K562 (cell line): Measurements from ENCODE around the gene KRT16. TPM values are rescaled to one million over a fixed set of nuclear protein-coding genes. Genes with fewer than 3 reads are reported as not detected.
A peak's percentile ranks its signal among the peaks of the same experiment; 100 is the strongest.
"Not testable (repeated sequence)": the region's sequence is repeated elsewhere in the genome, so short reads cannot be mapped to it uniquely, and the experiment has no call there.

ENCODE experiments used
- ATAC-seq: fragments of 200-7000 bp; cut with Tn5 transposase; 3 replicates; pipeline ENCODE4 v1.9.1; 2020; ENCODE audit warnings: moderate library complexity
- BruUV-seq: library from RNA; stranded (reverse); fragments of 400-500 nt; replicated peaks from 2 replicates; lab custom pipeline; 2021; lab: Mats Ljungman, UMichigan
- CTCF ChIA-PET: fragments of 300-600 bp; formaldehyde crosslinking; extraction: SDS; loops from one replicate; lab custom pipeline; 2021; ENCODE audit warnings: low intra/inter-chr PET ratio; lab: Yijun Ruan, JAX
- POLR2A ChIA-PET: fragments of 300-600, 350-650 bp; sonication (Branson Sonifier 250); formaldehyde crosslinking; extraction: SDS; loops from one replicate; lab custom pipeline; 2021; ENCODE audit warnings: antibody characterized with exemption, inconsistent platforms; lab: Yijun Ruan, JAX
- DNase-seq, 4 experiments: peaks; one replicate each; pipeline versions ENCODE4 v3.0.0 to v3.0.0-alpha.2; 2011 to 2018; ENCODE audit warnings: low spot score in 3 of 4, mixed read lengths in 3 of 4; ENCODE audit errors: extremely low read depth in 1 of 4
- FAIRE-seq: peaks from 2 replicates; lab custom pipeline; 2011; peaks lifted over from hg19 to GRCh38; lab: Jason Lieb, UNC
- H2AFZ ChIP-seq: 2 replicates; pipeline ENCODE4 v1.6.0; 2011; ENCODE audit warnings: low read depth, low read length, control low read depth, inconsistent platforms
- H3K27ac ChIP-seq: fragments of 200-600 bp; 3 replicates; pipeline ENCODE4 v1.8.0; 2011; ENCODE audit warnings: low read depth, mild to moderate bottlenecking, control low read depth, inconsistent platforms, low read length, moderate library complexity, mixed read lengths; ENCODE audit errors: extremely low read depth
- H3K27me3 ChIP-seq, 2 experiments: fragments of 300-600 bp in 1 of 2; 2 replicates in 1 of 2; 3 replicates in 1 of 2; pipeline versions ENCODE4 v1.6.0 to v1.8.0; 2011; ENCODE audit warnings: inconsistent platforms in 2 of 2, low read length in 2 of 2, mild to moderate bottlenecking in 1 of 2, mixed read lengths in 1 of 2, moderate library complexity in 1 of 2; ENCODE audit not compliant: control insufficient read depth in 2 of 2, insufficient read depth in 2 of 2
- H3K36me3 ChIP-seq: fragments of 300-600 bp; 3 replicates; pipeline ENCODE4 v1.8.0; 2011; ENCODE audit warnings: mild to moderate bottlenecking, low read length, inconsistent platforms; ENCODE audit not compliant: control insufficient read depth, insufficient read depth
- H3K4me1 ChIP-seq, 2 experiments: fragments of 200-600 bp in 1 of 2; replicated peaks in 1 of 2; 2 replicates in 1 of 2; 3 replicates in 1 of 2; pipeline versions ENCODE4 v1.5.1 to v1.8.0; 2011; ENCODE audit warnings: inconsistent platforms in 2 of 2, low read length in 2 of 2, mild to moderate bottlenecking in 1 of 2, mixed read lengths in 1 of 2, moderate library complexity in 1 of 2; ENCODE audit not compliant: control insufficient read depth in 2 of 2, insufficient read depth in 2 of 2
- H3K4me2 ChIP-seq: 2 replicates; pipeline ENCODE4 v1.6.1; 2011; ENCODE audit warnings: low read length, control low read depth, inconsistent platforms, mixed read lengths; ENCODE audit not compliant: insufficient read depth
- H3K4me3 ChIP-seq: fragments of 200-600 bp; sonication (generic), shearing (Covaris generic); 2 replicates; pipeline ENCODE4 v1.5.1; 2016; ENCODE audit warnings: control low read depth, inconsistent platforms
- H3K79me2 ChIP-seq: fragments of 200-600 bp; 3 replicates; pipeline ENCODE4 v1.8.0; 2011; ENCODE audit warnings: low read length, inconsistent platforms; ENCODE audit not compliant: control insufficient read depth, insufficient read depth
- H3K9ac ChIP-seq, 2 experiments: 2 replicates each; pipeline versions ENCODE4 v1.6.0 to v1.6.1; 2011; ENCODE audit warnings: low read depth in 2 of 2, low read length in 2 of 2, control low read depth in 1 of 2, inconsistent platforms in 1 of 2, mild to moderate bottlenecking in 1 of 2, mixed read lengths in 1 of 2; ENCODE audit not compliant: insufficient read depth in 1 of 2
- H3K9me1 ChIP-seq: one replicate; pipeline ENCODE4 v1.6.0; 2011; ENCODE audit warnings: inconsistent platforms, mild to moderate bottlenecking, low read length, moderate library complexity; ENCODE audit not compliant: control insufficient read depth, insufficient read depth
- H3K9me3 ChIP-seq: replicated peaks from 2 replicates; pipeline ENCODE4 v1.5.1; 2011; ENCODE audit warnings: low read depth, low read length, inconsistent platforms; ENCODE audit not compliant: control insufficient read depth, insufficient read depth
- H4K20me1 ChIP-seq: replicated peaks from 2 replicates; pipeline ENCODE4 v1.6.1; 2011; ENCODE audit warnings: low read length, inconsistent platforms, mixed read lengths; ENCODE audit not compliant: control insufficient read depth, insufficient read depth
- CBX3 ChIP-seq, 2 experiments: IDR thresholded peaks; 1 replicate in 1 of 2; 2 replicates in 1 of 2; pipeline ENCODE4 v1.6.1; 2012; ENCODE audit warnings: inconsistent platforms in 2 of 2, low read length in 2 of 2, borderline replicate concordance in 1 of 2, control low read depth in 1 of 2
- ESRRA ChIP-seq: fragments of 450-650 bp; IDR thresholded peaks from 2 replicates; pipeline ENCODE4 v1.6.1; 2014; ENCODE audit warnings: low read depth, mild to moderate bottlenecking, moderate library complexity, borderline replicate concordance
- GTF2E2 ChIP-seq: fragments of 200-800 bp; sonication (Bioruptor generic); IDR thresholded peaks from 2 replicates; pipeline ENCODE4 v1.6.1; 2016; ENCODE audit warnings: missing genetic modification characterization, missing compliant biosample characterization
- HDAC1 ChIP-seq, 2 experiments: fragments of 450-650 bp; IDR thresholded peaks; 2 replicates each; pipeline ENCODE4 v1.6.1; 2016 to 2017; ENCODE audit warnings: inconsistent platforms in 1 of 2, mild to moderate bottlenecking in 1 of 2, moderate library complexity in 1 of 2
- KAT8 ChIP-seq: fragments of 450-650 bp; IDR thresholded peaks from 2 replicates; pipeline ENCODE4 v1.6.1; 2016; ENCODE audit warnings: low read depth, mild to moderate bottlenecking
- RBM25 ChIP-seq: fragments of 200-400 bp; formaldehyde crosslinking; IDR thresholded peaks from 2 replicates; pipeline ENCODE4 v1.6.1; 2018; ENCODE audit warnings: low read length, low read depth, moderate library complexity; ENCODE audit not compliant: severe bottlenecking
- SNAPC5 ChIP-seq: fragments of 250-450 bp; sonication (Bioruptor Pico); IDR thresholded peaks from 2 replicates; pipeline ENCODE4 v1.8.0; 2021; ENCODE audit warnings: moderate library complexity, mild to moderate bottlenecking, inconsistent platforms
- THAP12 ChIP-seq: fragments of 250-450 bp; sonication (Bioruptor Pico); IDR thresholded peaks from 2 replicates; pipeline ENCODE4 v1.9.0; 2021; ENCODE audit warnings: mild to moderate bottlenecking, inconsistent platforms
- THAP7 ChIP-seq: fragments of 250-450 bp; sonication (Bioruptor Pico); IDR thresholded peaks from 2 replicates; pipeline ENCODE4 v1.5.0; 2021
- TOE1 ChIP-seq, 2 experiments: fragments of 450-650 bp in 1 of 2; sonication (generic) in 1 of 2; formaldehyde crosslinking in 1 of 2; IDR thresholded peaks; 2 replicates each; pipeline versions ENCODE4 v1.7.1 to v1.8.0; 2016 to 2022; ENCODE audit warnings: borderline replicate concordance in 2 of 2, mild to moderate bottlenecking in 2 of 2, antibody characterized with exemption in 1 of 2, inconsistent platforms in 1 of 2, low read depth in 1 of 2, missing genetic modification reagents in 1 of 2, moderate library complexity in 1 of 2
- ZC3H11A ChIP-seq: IDR thresholded peaks from 2 replicates; pipeline ENCODE4 v1.6.1; 2012; ENCODE audit warnings: low read depth, low read length, improper control_type of control experiment
- ZFP1 ChIP-seq: fragments of 450-650 bp; formaldehyde crosslinking; IDR thresholded peaks from 2 replicates; pipeline ENCODE4 v1.4.0; 2020; ENCODE audit warnings: mild to moderate bottlenecking, mixed read lengths
- ZNF239 ChIP-seq: fragments of 250-450 bp; sonication (Bioruptor Pico); IDR thresholded peaks from 2 replicates; pipeline ENCODE4 v1.4.0; 2020; ENCODE audit warnings: mild to moderate bottlenecking
- WGBS: fragments of 100-300 bp; shearing (Covaris generic); methylation state at CpG from one replicate; pipeline ENCODE4 v1.1.6; 2016; ENCODE audit warnings: low coverage, mixed read lengths; ENCODE audit not compliant: insufficient coverage; ENCODE audit errors: missing lambda C conversion rate; 5-methylcytosine and 5-hydroxymethylcytosine counted together
- in situ Hi-C: fragments of 300-500 bp; cut with MboI; formaldehyde crosslinking; loops from 4 replicates; pipeline ENCODE4 v1.15.0; 2018; ENCODE audit warnings: inconsistent platforms, mixed read lengths
- intact Hi-C: fragments of 100-400 bp; cut with micrococcal nuclease; formaldehyde crosslinking; loops from 2 replicates; pipeline ENCODE4 v1.14.2; 2022
- polyA plus RNA-seq, 8 experiments: library from polyadenylated mRNA; depleted of rRNA in 4 of 8; stranded (reverse) in 5 of 8; unstranded in 3 of 8; fragments of >200 nt; fragmentation: Nextera tagmentation in 2 of 8; fragmentation: Illumina TruSeq in 1 of 8; extraction: Ambion mirVana in 2 of 8; extraction: Trizol in 1 of 8; gene quantifications; 2 replicates each; pipeline versions ENCODE4 v1.2.1 to v1.2.3, GENCODE V29; 2011 to 2014; ENCODE audit warnings: inconsistent platforms in 1 of 8, missing spikeins in 1 of 8
- total RNA-seq, 7 experiments: library from RNA; depleted of rRNA in 6 of 7; stranded (reverse); fragments of >200 nt in 6 of 7; fragmentation: Illumina TruSeq in 2 of 7; extraction: Trizol in 2 of 7; gene quantifications; 2 replicates each; pipeline versions ENCODE4 v1.2.1 to v1.2.3, GENCODE V29; 2011 to 2021; ENCODE audit warnings: low replicate concordance in 1 of 7

KRT16 gene
- total and polyA plus RNA-seq, 9 of the 15 experiments (the other 6 are each of a cell fraction or from before 2014, with no cell fraction given), result 0.04 TPM; not detected in 8

- BruUV-seq, H3K9me1 ChIP-seq, in situ Hi-C loops, ATAC-seq, H3K4me2 ChIP-seq, FAIRE-seq, H3K27ac ChIP-seq, intact Hi-C loops, H3K4me3 ChIP-seq, H2AFZ ChIP-seq, H3K36me3 ChIP-seq, H4K20me1 ChIP-seq, H3K9ac ChIP-seq, CTCF ChIA-PET, POLR2A ChIA-PET, H3K4me1 ChIP-seq, H3K79me2 ChIP-seq, H3K9me3 ChIP-seq, DNase-seq: not testable (repeated sequence)
- WGBS, result 2% methylated on average over 4 of the region's 4 CpGs
- H3K27me3 ChIP-seq, result peaks cover 15 to 32% of the 10 kb centered on the region in 2 experiments
- TF ChIP-seq ZFP1 (peak; percentile 81), CBX3 (IDR thresholded peaks at IDR 0.05; ENCODE audit: borderline replicate concordance in 1 of 2, low read length in 2 of 2) (peak in 1 of 2 experiments; percentile 63; a peak in 1 of 3 replicates)
Observed at GRCh38 chr17:41606930-41607329, 5.6 kb downstream of the KRT16 start.

GRCh38 chr17:41602524-41602923, 10.0 kb downstream of the KRT16 start:
- Histone ChIP-seq H4K20me1 (no peaks in the 10 kb centered on the region; the same call in 1 of the 2 replicates), H2AFZ (no peak overlapping the region), H3K27me3 (peaks cover 5 to 13% of the 10 kb centered on the region in 2 experiments; a peak in 4 of 5 replicates), H3K4me2 (no peak overlapping the region), H3K27ac (no peak overlapping the region), H3K36me3 (no peaks in the 10 kb centered on the region), H3K4me1 (no peaks in the 10 kb centered on the region), H3K9me1 (no peaks in the 10 kb centered on the region), H3K9ac (no peak overlapping the region), H3K79me2 (no peaks in the 10 kb centered on the region), H3K9me3 (peaks cover 3% of the 10 kb centered on the region), H3K4me3 (no peak overlapping the region)
- no TSS peak for BruUV-seq
- WGBS, result 3% methylated on average over 2 of the region's 2 CpGs
- FAIRE-seq (no peak), ATAC-seq (no peak), DNase-seq (no peak)
- POLR2A ChIA-PET, result interaction anchor here (0.7 kb wide), 1 partner anchor 138 kb away, joined by 3 read pairs; no protein-coding TSS in a partner anchor
- in situ Hi-C loops (no loop called here), intact Hi-C loops (no loop called here)
- CTCF ChIA-PET, result no interaction called here
- TF ChIP-seq THAP7 (CRISPR knock-in tag) (no peak), THAP12 (no peak), HDAC1 (IDR thresholded peaks at IDR 0.05) (no peak), ZNF239 (CRISPR knock-in tag) (no peak), KAT8 (no peak), GTF2E2 (tag) (no peak), TOE1 (IDR thresholded peaks at IDR 0.05; ENCODE audit: borderline replicate concordance) (no peak), TOE1 (CRISPR knock-in tag; IDR thresholded peaks at IDR 0.05; ENCODE audit: borderline replicate concordance, low read depth) (no peak), SNAPC5 (CRISPR knock-in tag) (no peak), ESRRA (no peak), ZC3H11A (no peak), RBM25 (no peak)
